GM13977 (cell line): Measurements from ENCODE around the gene SLIT1.
A peak's percentile ranks its signal among the peaks of the same experiment; 100 is the strongest.

ENCODE experiments used
- DNase-seq: peaks from one replicate; pipeline ENCODE4 v3.0.0; 2012; ENCODE audit warnings: low spot score
- in situ Hi-C: fragments of 300-500 bp; cut with MboI; formaldehyde crosslinking; loops from one replicate; pipeline ENCODE4 v1.12.0; 2022; ENCODE audit warnings: low sequenced_read_pairs, low pct_unique_long_range_greater_than_20kb, mixed read lengths, inconsistent platforms; ENCODE audit not compliant: unreplicated experiment
- TF ChIP-seq, protein P1 (sequence below): IDR thresholded peaks from 2 replicates; pipeline ENCODE4 v1.5.1; 2012; ENCODE audit warnings: mild to moderate bottlenecking, control low read depth; ENCODE audit not compliant: insufficient read depth; ENCODE audit errors: extremely low read depth, missing control alignments

SLIT1 gene

DNA sequence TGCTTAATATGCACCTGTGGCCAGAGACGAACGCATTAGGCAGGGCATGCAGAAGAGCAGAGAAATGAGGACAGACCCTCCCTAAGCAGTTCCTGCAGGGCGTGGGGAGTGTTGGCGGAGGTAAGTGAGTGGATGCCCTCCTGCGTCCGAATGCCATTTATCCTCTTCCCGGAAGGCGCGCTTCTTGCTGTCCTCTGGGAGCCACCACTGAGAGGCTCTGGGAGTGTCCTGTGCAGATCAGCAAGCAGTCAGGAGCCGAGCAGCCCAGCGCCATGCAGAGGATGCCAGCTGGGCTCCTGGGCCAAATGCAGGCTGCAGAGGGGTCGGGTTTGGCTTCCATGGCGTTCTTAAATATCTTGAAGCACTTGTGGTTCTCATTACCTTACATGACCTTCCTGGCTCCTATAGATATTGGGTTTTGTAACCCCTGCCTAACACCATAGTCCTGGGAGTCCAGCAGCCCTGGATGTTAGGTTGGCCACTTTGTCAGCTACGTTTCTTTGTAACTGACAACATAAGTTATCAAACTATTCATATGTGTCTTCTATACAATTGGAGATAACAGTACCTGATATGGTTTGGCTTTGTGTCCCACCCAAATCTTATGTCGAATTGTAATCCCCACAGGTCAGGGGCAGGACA lies 30.0 kb upstream of the SLIT1 start:
- no peak for DNase-seq

DNA sequence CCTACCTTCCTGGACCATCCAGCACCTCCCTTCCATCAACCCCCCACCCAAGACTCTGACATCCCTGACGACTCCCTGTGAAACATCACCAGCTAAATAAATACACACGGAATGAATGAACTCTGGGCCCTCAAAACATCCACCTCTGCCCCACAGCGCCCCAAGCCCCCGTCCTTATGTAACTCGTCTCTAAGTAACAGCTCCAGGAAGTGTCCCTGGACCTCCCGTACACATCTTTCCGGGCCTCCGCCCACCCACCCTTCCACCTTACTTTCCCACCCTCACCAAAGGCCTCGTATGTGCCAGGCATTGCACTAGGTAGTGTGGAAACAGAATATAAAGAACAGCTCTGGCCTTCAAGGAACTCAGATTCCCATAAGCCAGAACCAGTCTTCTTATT lies 27.7 kb upstream of the SLIT1 start:
- DNase-seq: no peak
- TF ChIP-seq, protein P1, sequence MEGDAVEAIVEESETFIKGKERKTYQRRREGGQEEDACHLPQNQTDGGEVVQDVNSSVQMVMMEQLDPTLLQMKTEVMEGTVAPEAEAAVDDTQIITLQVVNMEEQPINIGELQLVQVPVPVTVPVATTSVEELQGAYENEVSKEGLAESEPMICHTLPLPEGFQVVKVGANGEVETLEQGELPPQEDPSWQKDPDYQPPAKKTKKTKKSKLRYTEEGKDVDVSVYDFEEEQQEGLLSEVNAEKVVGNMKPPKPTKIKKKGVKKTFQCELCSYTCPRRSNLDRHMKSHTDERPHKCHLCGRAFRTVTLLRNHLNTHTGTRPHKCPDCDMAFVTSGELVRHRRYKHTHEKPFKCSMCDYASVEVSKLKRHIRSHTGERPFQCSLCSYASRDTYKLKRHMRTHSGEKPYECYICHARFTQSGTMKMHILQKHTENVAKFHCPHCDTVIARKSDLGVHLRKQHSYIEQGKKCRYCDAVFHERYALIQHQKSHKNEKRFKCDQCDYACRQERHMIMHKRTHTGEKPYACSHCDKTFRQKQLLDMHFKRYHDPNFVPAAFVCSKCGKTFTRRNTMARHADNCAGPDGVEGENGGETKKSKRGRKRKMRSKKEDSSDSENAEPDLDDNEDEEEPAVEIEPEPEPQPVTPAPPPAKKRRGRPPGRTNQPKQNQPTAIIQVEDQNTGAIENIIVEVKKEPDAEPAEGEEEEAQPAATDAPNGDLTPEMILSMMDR: no peak
- in situ Hi-C loops: loop anchor here (10.0 kb wide), 1 partner anchor 139 kb away; no protein-coding TSS in a partner anchor

More for the DNA sequence above, 30.0 kb upstream of the SLIT1 start:
- TF ChIP-seq, protein P1: no peak
- in situ Hi-C loops: loop anchor here (10.0 kb wide), 1 partner anchor 141 kb away; no protein-coding TSS in a partner anchor

DNA sequence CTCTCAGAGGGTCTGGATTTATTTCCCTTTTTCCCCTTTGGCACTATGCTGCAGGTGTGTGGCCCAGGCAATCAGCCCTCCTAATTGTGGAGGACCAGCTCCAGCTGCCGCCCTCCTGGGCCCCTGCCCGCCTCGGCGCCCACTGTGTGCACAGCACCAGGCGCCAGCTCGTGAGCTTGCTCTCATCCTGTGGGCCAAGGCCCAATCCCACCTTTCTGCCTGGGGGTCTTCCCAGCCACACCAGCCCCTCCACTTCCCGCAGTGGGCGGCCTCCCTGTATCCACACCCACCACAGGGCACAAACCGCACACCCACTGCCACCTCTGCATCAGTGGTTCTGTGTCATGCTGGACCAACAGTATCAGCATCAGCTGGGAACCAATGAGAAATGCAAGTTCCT lies 25.5 kb upstream of the SLIT1 start:
- in situ Hi-C loops: loop anchor here (10.0 kb wide), 1 partner anchor 136 kb away; no protein-coding TSS in a partner anchor
- no peak for DNase-seq
- TF ChIP-seq, protein P1: no peak

DNA sequence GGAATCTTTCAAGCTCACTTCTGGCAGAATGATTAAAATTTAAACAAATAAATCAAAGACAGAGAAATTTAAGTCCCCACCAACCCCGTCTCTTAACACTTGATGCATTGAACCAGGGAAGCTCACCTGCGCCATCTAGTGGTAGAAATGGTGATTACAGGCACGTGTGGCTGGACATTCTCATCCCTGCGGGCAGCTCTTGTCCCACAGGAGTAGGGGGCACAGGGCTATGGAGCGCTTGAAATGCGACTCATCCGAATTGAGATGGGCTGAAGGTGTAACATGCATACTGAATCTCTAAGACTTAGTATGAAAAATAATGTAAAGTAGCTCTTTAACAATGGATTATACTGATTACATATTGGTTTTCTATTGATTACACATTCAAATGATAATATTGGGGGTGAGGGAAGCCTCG lies 24.8 kb upstream of the SLIT1 start:
- TF ChIP-seq, protein P1: peak; percentile 89
- peak; percentile 75 for DNase-seq
- in situ Hi-C loops: loop anchor here (10.0 kb wide), 1 partner anchor 136 kb away; no protein-coding TSS in a partner anchor

DNA sequence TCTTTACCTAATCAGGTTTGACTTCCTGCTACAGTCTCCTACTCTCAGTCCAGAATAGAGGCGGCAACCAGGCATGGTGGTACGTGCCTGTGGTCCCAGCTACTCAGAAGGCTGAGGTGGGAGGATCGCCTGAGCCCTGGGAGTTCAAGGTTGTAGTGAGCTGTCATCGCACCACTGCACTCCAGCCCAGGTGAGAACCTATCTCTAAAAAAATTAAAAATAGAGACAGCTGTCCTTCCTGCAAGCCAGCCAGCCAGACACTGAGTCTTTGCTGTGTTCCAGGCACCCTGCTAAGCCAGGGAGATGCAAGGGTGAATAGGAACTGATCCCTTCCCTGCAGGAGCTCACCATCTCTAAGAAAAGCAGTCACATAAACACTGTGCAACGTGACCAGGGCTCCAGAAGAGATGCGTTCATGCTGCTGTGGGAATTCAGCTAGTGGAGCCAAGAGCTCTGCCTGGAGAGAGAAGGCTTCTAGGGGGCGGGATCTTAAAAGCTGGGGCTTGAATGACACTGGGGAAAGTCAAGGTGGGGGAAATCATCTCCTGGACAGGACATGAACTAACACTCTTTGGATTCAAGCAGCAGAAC lies 22.1 kb upstream of the SLIT1 start:
- in situ Hi-C loops: no loop called here
- no peak for DNase-seq
- TF ChIP-seq, protein P1: no peak

DNA sequence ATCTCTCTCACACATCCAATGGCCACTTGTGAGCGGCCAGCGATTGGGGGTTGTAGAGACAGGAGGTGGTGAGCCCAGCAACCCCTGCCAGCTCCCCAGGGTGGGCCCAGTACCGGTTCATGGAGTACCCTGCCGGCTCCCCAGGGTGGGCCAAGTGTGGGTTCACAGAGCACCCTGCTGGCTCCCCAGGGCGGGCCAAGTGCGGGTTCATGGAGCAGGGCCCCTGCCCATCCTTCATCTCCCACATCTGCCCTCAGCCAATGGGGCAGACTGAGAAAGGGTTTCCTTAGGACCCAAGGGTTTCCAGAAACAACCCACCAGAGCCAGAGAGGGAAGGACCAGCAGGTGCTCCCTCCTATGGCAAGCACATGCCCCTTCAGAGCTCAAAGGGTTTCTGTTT lies 21.4 kb upstream of the SLIT1 start:
- TF ChIP-seq, protein P1: no peak
- in situ Hi-C loops: no loop called here
- no peak for DNase-seq
